H1 (cell line): Measurements from ENCODE around the gene ANGPTL8. TPM values are rescaled to one million over a fixed set of nuclear protein-coding genes. Genes with fewer than 3 reads are reported as not detected.

Source experiments
- CTCF ChIA-PET: fragments of 300-600 bp; sonication (Branson Sonifier 250); formaldehyde crosslinking; loops from one replicate; lab custom pipeline; 2021; ENCODE audit not compliant: partially characterized antibody; lab: Charles Lee
- POLR2A ChIA-PET: fragments of 300-600 bp; sonication (Branson Sonifier 250); formaldehyde crosslinking; loops from one replicate; lab custom pipeline; 2021; ENCODE audit warnings: inconsistent platforms; ENCODE audit not compliant: partially characterized antibody; lab: Charles Lee
- DNase-seq, 2 experiments: peaks; one replicate each; pipeline versions ENCODE4 v3.0.0 to v3.0.0-alpha.2; 2010 to 2022; ENCODE audit warnings: low spot score in 2 of 2, low read depth in 1 of 2, mixed read lengths in 1 of 2
- FAIRE-seq: peaks from 2 replicates; lab custom pipeline; 2011; peaks lifted over from hg19 to GRCh38; lab: Jason Lieb, UNC
- H2AFZ ChIP-seq: 2 replicates; pipeline ENCODE4 v1.8.1; 2012; ENCODE audit warnings: low read length, inconsistent platforms
- H2AK5ac ChIP-seq: 2 replicates; pipeline ENCODE4 v1.6.1; 2013; ENCODE audit warnings: low read depth, low read length
- H2BK120ac ChIP-seq: replicated peaks from 2 replicates; pipeline ENCODE3; 2013; ENCODE audit warnings: low read depth, low read length, inconsistent platforms
- H2BK12ac ChIP-seq: 2 replicates; pipeline ENCODE4 v1.6.1; 2013; ENCODE audit warnings: low read depth, low read length
- H2BK15ac ChIP-seq: 2 replicates; pipeline ENCODE4 v1.6.1; 2013; ENCODE audit warnings: low read length
- H2BK20ac ChIP-seq: 2 replicates; pipeline ENCODE4 v1.6.1; 2013; ENCODE audit warnings: low read length
- H2BK5ac ChIP-seq: 2 replicates; pipeline ENCODE4 v1.6.1; 2013; ENCODE audit warnings: low read depth, low read length
- H3K14ac ChIP-seq: 2 replicates; pipeline ENCODE4 v1.6.1; 2013; ENCODE audit warnings: inconsistent platforms; ENCODE audit not compliant: insufficient read length
- H3K18ac ChIP-seq: 2 replicates; pipeline ENCODE4 v1.6.1; 2013; ENCODE audit warnings: low read length; ENCODE audit errors: extremely low read depth
- H3K23ac ChIP-seq: 2 replicates; pipeline ENCODE4 v1.6.1; 2013; ENCODE audit warnings: inconsistent platforms; ENCODE audit not compliant: insufficient read length
- H3K23me2 ChIP-seq: 2 replicates; pipeline ENCODE4 v1.6.1; 2013; ENCODE audit warnings: low read depth, low read length
- H3K27ac ChIP-seq: 2 replicates; pipeline ENCODE4 v1.6.1; 2011; ENCODE audit warnings: low read depth, low read length, inconsistent platforms
- H3K27me3 ChIP-seq, 4 experiments: replicated peaks in 1 of 4; 1 replicate in 1 of 4; 2 replicates in 3 of 4; pipeline versions ENCODE4 v1.6.1 to v1.8.1; 2011 to 2013; ENCODE audit warnings: low read length in 3 of 4, mild to moderate bottlenecking in 3 of 4, inconsistent platforms in 2 of 4, mixed read lengths in 2 of 4, moderate library complexity in 1 of 4; ENCODE audit not compliant: control insufficient read depth in 3 of 4, insufficient read depth in 3 of 4; ENCODE audit errors: extremely low read depth in 1 of 4
- H3K36me3 ChIP-seq, 4 experiments: 2 replicates each; pipeline versions ENCODE4 v1.6.1 to v1.8.1; 2011 to 2013; ENCODE audit warnings: mild to moderate bottlenecking in 4 of 4, low read length in 3 of 4, moderate library complexity in 2 of 4, control low read depth in 1 of 4, inconsistent platforms in 1 of 4; ENCODE audit not compliant: insufficient read depth in 4 of 4, control insufficient read depth in 2 of 4
- H3K4ac ChIP-seq: replicated peaks from 2 replicates; pipeline ENCODE3; 2013; ENCODE audit warnings: low read length, low read depth, mixed read lengths, inconsistent platforms; ENCODE audit not compliant: insufficient read length
- H3K4me1 ChIP-seq, 4 experiments: replicated peaks in 1 of 4; 1 replicate in 1 of 4; 2 replicates in 3 of 4; pipeline versions ENCODE4 v1.6.1 to v1.8.1; 2011 to 2013; ENCODE audit warnings: low read length in 3 of 4, inconsistent platforms in 2 of 4, mixed read lengths in 1 of 4; ENCODE audit not compliant: insufficient read depth in 4 of 4, control insufficient read depth in 3 of 4
- H3K4me2 ChIP-seq, 2 experiments: 2 replicates each; pipeline versions ENCODE4 v1.6.1 to v1.8.1; 2011 to 2013; ENCODE audit warnings: low read depth in 2 of 2, low read length in 2 of 2, control low read depth in 1 of 2, inconsistent platforms in 1 of 2, mild to moderate bottlenecking in 1 of 2; ENCODE audit not compliant: insufficient read depth in 1 of 2
- H3K4me3 ChIP-seq, 4 experiments: fragments of 200-600, 300-600 bp in 1 of 4; sonication (generic), shearing (Covaris generic), sonication (Bioruptor Twin) in 1 of 4; 2 replicates each; pipeline versions ENCODE4 v1.5.1 to v1.8.1; 2011 to 2016; ENCODE audit warnings: low read length in 4 of 4, low read depth in 3 of 4, control low read depth in 2 of 4, inconsistent platforms in 2 of 4, mild to moderate bottlenecking in 2 of 4, mixed read lengths in 1 of 4, moderate library complexity in 1 of 4; ENCODE audit not compliant: insufficient read depth in 2 of 4; ENCODE audit errors: extremely low read depth in 1 of 4
- H3K56ac ChIP-seq: replicated peaks from 2 replicates; pipeline ENCODE3; 2013; ENCODE audit warnings: low read depth, mild to moderate bottlenecking, mixed read lengths, low read length, inconsistent platforms; ENCODE audit not compliant: insufficient read length
- H3K79me1 ChIP-seq: 2 replicates; pipeline ENCODE4 v1.6.1; 2013; ENCODE audit warnings: low read depth, low read length, control low read depth
- H3K79me2 ChIP-seq, 2 experiments: 2 replicates each; pipeline versions ENCODE4 v1.6.1 to v1.8.1; 2012 to 2013; ENCODE audit warnings: low read length in 2 of 2, mild to moderate bottlenecking in 2 of 2, inconsistent platforms in 1 of 2; ENCODE audit not compliant: insufficient read depth in 2 of 2, control insufficient read depth in 1 of 2
- H3K9ac ChIP-seq, 4 experiments: replicated peaks in 1 of 4; 1 replicate in 1 of 4; 2 replicates in 3 of 4; pipeline versions ENCODE4 v1.6.1 to v1.8.1; 2011 to 2013; ENCODE audit warnings: low read depth in 3 of 4, low read length in 3 of 4, control low read depth in 2 of 4, mild to moderate bottlenecking in 2 of 4, moderate library complexity in 2 of 4, inconsistent platforms in 1 of 4; ENCODE audit errors: extremely low read depth in 1 of 4
- H3K9me3 ChIP-seq, 2 experiments: 2 replicates each; pipeline versions ENCODE4 v1.6.1 to v1.8.1; 2012 to 2013; ENCODE audit warnings: mild to moderate bottlenecking in 2 of 2, moderate library complexity in 2 of 2, control low read depth in 1 of 2, inconsistent platforms in 1 of 2, low read depth in 1 of 2, low read length in 1 of 2, mixed read lengths in 1 of 2; ENCODE audit not compliant: insufficient read depth in 2 of 2
- H4K20me1 ChIP-seq, 2 experiments: replicated peaks in 1 of 2; 2 replicates each; pipeline versions ENCODE3 to v1.8.1; 2011 to 2013; ENCODE audit warnings: inconsistent platforms in 2 of 2, low read length in 2 of 2, mild to moderate bottlenecking in 1 of 2; ENCODE audit not compliant: insufficient read depth in 2 of 2, control insufficient read depth in 1 of 2
- H4K5ac ChIP-seq: 2 replicates; pipeline ENCODE4 v1.6.1; 2013; ENCODE audit warnings: low read length, low read depth, mixed read lengths, inconsistent platforms; ENCODE audit not compliant: insufficient read length
- H4K8ac ChIP-seq: 2 replicates; pipeline ENCODE4 v1.8.0; 2013; ENCODE audit warnings: mild to moderate bottlenecking, moderate library complexity, low read length, inconsistent platforms; ENCODE audit not compliant: insufficient read depth; ENCODE audit errors: extremely low read depth
- H4K91ac ChIP-seq: replicated peaks from 2 replicates; pipeline ENCODE3; 2013; ENCODE audit warnings: low read length, mixed read lengths, inconsistent platforms; ENCODE audit not compliant: insufficient read length
- EP300 ChIP-seq, 2 experiments: IDR thresholded peaks; 1 replicate in 1 of 2; 2 replicates in 1 of 2; pipeline ENCODE4 v1.6.1; 2011 to 2012; ENCODE audit warnings: low read depth in 2 of 2, low read length in 2 of 2, mild to moderate bottlenecking in 2 of 2, borderline replicate concordance in 1 of 2, inconsistent platforms in 1 of 2, moderate library complexity in 1 of 2
- FOSL1 ChIP-seq: IDR thresholded peaks from 2 replicates; pipeline ENCODE4 v1.6.1; 2011; ENCODE audit warnings: mild to moderate bottlenecking, low read depth, low read length, moderate library complexity; ENCODE audit not compliant: insufficient read depth
- GTF2F1 ChIP-seq: IDR thresholded peaks from 2 replicates; pipeline ENCODE4 v1.6.1; 2012; ENCODE audit warnings: low read depth, low read length, improper control_type of control experiment, borderline replicate concordance
- KDM4A ChIP-seq: IDR thresholded peaks from one replicate; pipeline ENCODE4 v1.7.1; 2012; ENCODE audit warnings: low read depth, mild to moderate bottlenecking, moderate library complexity, low read length, inconsistent platforms; ENCODE audit not compliant: severe bottlenecking
- NRF1 ChIP-seq: IDR thresholded peaks from 2 replicates; pipeline ENCODE4 v1.6.1; 2011; ENCODE audit warnings: mild to moderate bottlenecking, low read depth, low read length, improper control_type of control experiment
- POU5F1 ChIP-seq: IDR thresholded peaks from 2 replicates; pipeline ENCODE4 v1.6.1; 2011; ENCODE audit warnings: low read depth, mild to moderate bottlenecking, low read length, moderate library complexity
- SP1 ChIP-seq: IDR thresholded peaks from 2 replicates; pipeline ENCODE4 v1.6.1; 2011; ENCODE audit warnings: low read depth, low read length
- SP2 ChIP-seq: IDR thresholded peaks from 2 replicates; pipeline ENCODE4 v1.6.1; 2012; ENCODE audit warnings: mild to moderate bottlenecking, low read length, inconsistent platforms
- SP4 ChIP-seq: IDR thresholded peaks from 2 replicates; pipeline ENCODE4 v1.6.1; 2012; ENCODE audit warnings: low read length, inconsistent platforms
- TAF1 ChIP-seq: IDR thresholded peaks from 2 replicates; pipeline ENCODE4 v1.6.1; 2011; ENCODE audit warnings: mild to moderate bottlenecking, low read depth, low read length
- YY1 ChIP-seq: IDR thresholded peaks from 2 replicates; pipeline ENCODE4 v1.6.1; 2011; ENCODE audit warnings: low read depth, mild to moderate bottlenecking, low read length
- WGBS, 2 experiments: shearing (Covaris generic) in 1 of 2; methylation state at CpG; one replicate each; pipeline versions ENCODE4 v1.1.6 to v1.1.7; 2013 to 2015; ENCODE audit warnings: low lambda C conversion rate in 2 of 2, mixed read lengths in 2 of 2, inconsistent platforms in 1 of 2, low coverage in 1 of 2, missing lambda C conversion rate in 1 of 2; ENCODE audit not compliant: insufficient replicate concordance in 2 of 2, insufficient coverage in 1 of 2, insufficient read length in 1 of 2; ENCODE audit errors: extremely low coverage in 1 of 2, missing lambda C conversion rate in 1 of 2; 5-methylcytosine and 5-hydroxymethylcytosine counted together
- polyA plus RNA-seq, 7 experiments: library from polyadenylated mRNA; depleted of rRNA in 3 of 7; stranded (reverse) in 5 of 7; unstranded in 2 of 7; fragments of >200 nt in 5 of 7; fragments of 200-250 nt in 2 of 7; gene quantifications; 1 replicate in 5 of 7; 2 replicates in 1 of 7; 4 replicates in 1 of 7; pipeline versions ENCODE4 v1.2.1 to v1.2.3, GENCODE V29; 2011 to 2013; ENCODE audit warnings: missing spikeins in 2 of 7, mixed read lengths in 2 of 7
- total RNA-seq: library from RNA; stranded (reverse); fragmentation: NEBNext Ultra II Directional; extraction: Animal tissue kit (Norgen Biotek cat#: 25700); gene quantifications from 2 replicates; pipeline ENCODE4 v1.2.1, GENCODE V29; 2021
- TF ChIP-seq, protein P1 (sequence below): IDR thresholded peaks from 2 replicates; pipeline ENCODE4 v1.6.1; 2011; ENCODE audit warnings: low read depth, mild to moderate bottlenecking, low read length; ENCODE audit not compliant: insufficient read depth
- TF ChIP-seq, protein P2 (sequence below): IDR thresholded peaks from 2 replicates; pipeline ENCODE4 v1.6.1; 2012; ENCODE audit warnings: inconsistent platforms

ANGPTL8 gene
- total and polyA plus RNA-seq, 2 of the 8 experiments (the other 6 are each of a cell fraction or from before 2014, with no cell fraction given): not detected

DNA sequence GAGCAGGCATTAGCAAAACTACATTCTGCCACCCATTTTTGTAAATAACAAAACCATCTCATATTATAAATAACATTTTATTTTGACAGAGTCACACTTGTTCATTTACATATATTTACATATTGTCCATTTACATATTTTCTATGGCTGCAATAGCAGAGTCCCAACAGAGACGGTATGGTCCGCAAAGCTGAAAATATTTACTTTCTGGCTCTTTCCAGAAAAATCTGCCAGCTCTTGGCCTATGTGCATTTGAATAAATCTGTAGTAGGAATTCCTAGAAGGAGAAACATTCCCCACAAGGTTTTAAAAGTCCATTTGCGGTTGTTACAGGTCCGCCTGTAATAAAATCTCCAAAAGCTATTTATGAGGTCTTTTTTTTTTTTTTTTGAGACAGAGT lies 50.8 kb downstream of the ANGPTL8 start:
- H2BK12ac ChIP-seq: no peak overlapping the region
- no peak for FAIRE-seq
- H3K27me3 ChIP-seq: no peaks in the 10 kb centered on the region
- H3K9me3 ChIP-seq: no peaks in the 10 kb centered on the region
- peaks cover 0 to 3% (median 2%) of the 10 kb centered on the region in 4 experiments; a peak in 4 of 7 replicates for H3K4me1 ChIP-seq
- no peak overlapping the region for H2BK120ac ChIP-seq
- H2AK5ac ChIP-seq: no peak overlapping the region
- no peak overlapping the region for H4K91ac ChIP-seq
- H3K4me3 ChIP-seq: no peak overlapping the region
- H2AFZ ChIP-seq: no peak overlapping the region
- H2BK20ac ChIP-seq: no peak overlapping the region
- no peak overlapping the region for H4K5ac ChIP-seq
- no peak overlapping the region for H2BK15ac ChIP-seq
- no peak overlapping the region for H3K9ac ChIP-seq
- H3K27ac ChIP-seq: no peak overlapping the region
- no peaks in the 10 kb centered on the region for H3K79me2 ChIP-seq
- H3K79me1 ChIP-seq: no peaks in the 10 kb centered on the region
- DNase-seq: no peak
- no peak overlapping the region for H3K23ac ChIP-seq
- H3K18ac ChIP-seq: no peak overlapping the region
- ChIA-PET CTCF (interaction anchor here (0.7 to 1.9 kb wide), 8 partner anchors 32 to 514 kb away, joined by 3 to 6 read pairs (median 4); no protein-coding TSS in a partner anchor), POLR2A (interaction anchor here (0.7 kb wide), 1 partner anchor 261 kb away, joined by 4 read pairs; no protein-coding TSS in a partner anchor)
- no peak overlapping the region for H3K4ac ChIP-seq
- H3K36me3 ChIP-seq: no peaks in the 10 kb centered on the region
- H3K4me2 ChIP-seq: no peak overlapping the region
- no peaks in the 10 kb centered on the region; the same call in 1 of the 2 replicates for H3K23me2 ChIP-seq
- no peak overlapping the region for H3K14ac ChIP-seq
- no peak overlapping the region for H2BK5ac ChIP-seq
- no peak overlapping the region for H4K8ac ChIP-seq
- 81% methylated on average over 4 of the region's 4 CpGs; no CpG with 5 or more reads in 1 of the 2 experiments for WGBS, 2 experiments
- H4K20me1 ChIP-seq: no peaks in the 10 kb centered on the region
- no peak overlapping the region for H3K56ac ChIP-seq
- TF ChIP-seq SP1 (no peak), FOSL1 (no peak), GTF2F1 (no peak), NRF1 (no peak), SP4 (no peak), YY1 (no peak), TAF1 (no peak), EP300 (IDR thresholded peaks at IDR 0.05; ENCODE audit: borderline replicate concordance in 1 of 2, low read depth in 2 of 2, low read length in 2 of 2) (no peak), KDM4A (no peak), POU5F1 (no peak), SP2 (no peak)
- TF ChIP-seq, protein P1, sequence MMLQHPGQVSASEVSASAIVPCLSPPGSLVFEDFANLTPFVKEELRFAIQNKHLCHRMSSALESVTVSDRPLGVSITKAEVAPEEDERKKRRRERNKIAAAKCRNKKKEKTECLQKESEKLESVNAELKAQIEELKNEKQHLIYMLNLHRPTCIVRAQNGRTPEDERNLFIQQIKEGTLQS: no peak
- TF ChIP-seq, protein P2, sequence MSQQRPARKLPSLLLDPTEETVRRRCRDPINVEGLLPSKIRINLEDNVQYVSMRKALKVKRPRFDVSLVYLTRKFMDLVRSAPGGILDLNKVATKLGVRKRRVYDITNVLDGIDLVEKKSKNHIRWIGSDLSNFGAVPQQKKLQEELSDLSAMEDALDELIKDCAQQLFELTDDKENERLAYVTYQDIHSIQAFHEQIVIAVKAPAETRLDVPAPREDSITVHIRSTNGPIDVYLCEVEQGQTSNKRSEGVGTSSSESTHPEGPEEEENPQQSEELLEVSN: no peak
